ENCODE measurements around the gene HHIPL1. TPM values are rescaled to one million over a fixed set of nuclear protein-coding genes. Genes with fewer than 3 reads are reported as not detected.
"Not testable (repeated sequence)": the region's sequence is repeated elsewhere in the genome, so short reads cannot be mapped to it uniquely, and the experiment has no call there.

HHIPL1 gene
- total and polyA plus RNA-seq, 4 donors = 0.31 to 4.0 (median 1.1) TPM

DNA sequence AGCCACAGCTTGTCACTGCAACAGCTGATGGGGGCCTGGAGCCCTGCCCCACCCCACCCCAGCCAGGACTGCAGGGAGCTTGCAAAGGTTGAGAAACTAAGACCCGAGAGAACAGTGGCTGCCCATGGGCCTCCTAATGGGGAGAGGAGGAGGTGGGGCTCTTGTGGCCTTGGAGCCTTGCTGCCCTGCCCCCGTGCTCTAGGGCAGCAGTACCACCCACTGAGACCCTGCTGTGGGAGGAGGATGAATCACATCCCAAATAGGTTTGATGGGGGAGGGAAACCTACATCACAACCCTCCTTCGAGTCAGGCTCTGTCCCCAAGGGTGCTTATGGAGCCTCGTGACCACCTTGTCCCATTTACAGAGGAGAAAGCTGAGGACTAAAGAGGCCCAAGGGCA, 15.9 kb downstream of the HHIPL1 start:
- peaks cover 0 to 7% (median 3%) of the 10 kb centered on the region in 4 donors for H3K36me3 ChIP-seq (ENCODE audit: control insufficient read depth in 4 of 4, insufficient read depth in 4 of 4, low read length in 4 of 4)
- H3K4me3 ChIP-seq = no peak overlapping the region
- ATAC-seq (ENCODE audit: insufficient read depth, low FRiP score) = no peak
- no peaks in the 10 kb centered on the region for H3K9me3 ChIP-seq (ENCODE audit: control insufficient read depth in 4 of 4, insufficient read depth in 3 of 4, low read length in 3 of 4)
- DNase-seq = no peak
- H3K4me1 ChIP-seq (ENCODE audit: control insufficient read depth in 5 of 5, insufficient read depth in 5 of 5, low read length in 5 of 5) = peaks cover 0 to 21% (median 3%) of the 10 kb centered on the region in 5 donors
- TF ChIP-seq, protein P1, sequence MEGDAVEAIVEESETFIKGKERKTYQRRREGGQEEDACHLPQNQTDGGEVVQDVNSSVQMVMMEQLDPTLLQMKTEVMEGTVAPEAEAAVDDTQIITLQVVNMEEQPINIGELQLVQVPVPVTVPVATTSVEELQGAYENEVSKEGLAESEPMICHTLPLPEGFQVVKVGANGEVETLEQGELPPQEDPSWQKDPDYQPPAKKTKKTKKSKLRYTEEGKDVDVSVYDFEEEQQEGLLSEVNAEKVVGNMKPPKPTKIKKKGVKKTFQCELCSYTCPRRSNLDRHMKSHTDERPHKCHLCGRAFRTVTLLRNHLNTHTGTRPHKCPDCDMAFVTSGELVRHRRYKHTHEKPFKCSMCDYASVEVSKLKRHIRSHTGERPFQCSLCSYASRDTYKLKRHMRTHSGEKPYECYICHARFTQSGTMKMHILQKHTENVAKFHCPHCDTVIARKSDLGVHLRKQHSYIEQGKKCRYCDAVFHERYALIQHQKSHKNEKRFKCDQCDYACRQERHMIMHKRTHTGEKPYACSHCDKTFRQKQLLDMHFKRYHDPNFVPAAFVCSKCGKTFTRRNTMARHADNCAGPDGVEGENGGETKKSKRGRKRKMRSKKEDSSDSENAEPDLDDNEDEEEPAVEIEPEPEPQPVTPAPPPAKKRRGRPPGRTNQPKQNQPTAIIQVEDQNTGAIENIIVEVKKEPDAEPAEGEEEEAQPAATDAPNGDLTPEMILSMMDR (IDR thresholded peaks at IDR 0.05; ENCODE audit: control extremely low read depth, extremely low read depth) = no peak
- WGBS, 2 donors = 48 to 71% methylated on average over 4 of the region's 4 CpGs
- H3K27me3 ChIP-seq (ENCODE audit: control insufficient read depth in 3 of 3, insufficient read depth in 3 of 3, low read length in 2 of 3) = peaks cover 3 to 42% (median 20%) of the 10 kb centered on the region in 3 donors
- H3K27ac ChIP-seq (ENCODE audit: low read depth in 1 of 2, low read length in 1 of 2) = no peak overlapping the region
- H3K9ac ChIP-seq (ENCODE audit: insufficient read depth in 1 of 2, low read length in 2 of 2) = no peak overlapping the region

DNA sequence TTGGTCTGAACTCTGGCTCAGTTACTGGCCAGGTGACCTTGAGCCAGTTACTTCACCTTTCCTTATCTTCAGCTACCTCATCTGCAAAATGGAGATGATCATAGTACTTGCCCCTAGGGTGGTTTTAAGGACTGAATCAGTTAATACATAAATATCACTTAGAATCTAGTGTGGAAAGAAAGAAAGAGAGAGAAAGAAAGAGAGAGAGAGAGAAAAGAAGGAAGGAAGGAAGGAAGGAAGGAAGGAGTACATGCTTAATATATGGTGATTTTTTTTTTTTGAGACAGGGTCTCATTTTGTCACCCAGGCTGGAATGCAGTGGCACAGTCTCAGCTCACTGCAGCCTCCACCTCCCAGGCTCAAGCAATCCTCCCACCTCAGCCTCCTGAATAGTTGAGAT, 16.3 kb downstream of the HHIPL1 start:
- not testable (repeated sequence) for H3K27ac ChIP-seq (ENCODE audit: low read depth in 1 of 2, low read length in 1 of 2); H3K9ac ChIP-seq (ENCODE audit: insufficient read depth in 1 of 2, low read length in 2 of 2); H3K9me3 ChIP-seq (ENCODE audit: control insufficient read depth in 4 of 4, insufficient read depth in 3 of 4, low read length in 3 of 4); H3K36me3 ChIP-seq (ENCODE audit: control insufficient read depth in 4 of 4, insufficient read depth in 4 of 4, low read length in 4 of 4); ATAC-seq (ENCODE audit: insufficient read depth, low FRiP score); DNase-seq; H3K4me3 ChIP-seq
- Histone ChIP-seq H3K4me1 (ENCODE audit: control insufficient read depth in 5 of 5, insufficient read depth in 5 of 5, low read length in 5 of 5) (peaks cover 0 to 21% (median 3%) of the 10 kb centered on the region in 5 donors), H3K27me3 (ENCODE audit: control insufficient read depth in 3 of 3, insufficient read depth in 3 of 3, low read length in 2 of 3) (peaks cover 3 to 42% (median 17%) of the 10 kb centered on the region in 3 donors)

DNA sequence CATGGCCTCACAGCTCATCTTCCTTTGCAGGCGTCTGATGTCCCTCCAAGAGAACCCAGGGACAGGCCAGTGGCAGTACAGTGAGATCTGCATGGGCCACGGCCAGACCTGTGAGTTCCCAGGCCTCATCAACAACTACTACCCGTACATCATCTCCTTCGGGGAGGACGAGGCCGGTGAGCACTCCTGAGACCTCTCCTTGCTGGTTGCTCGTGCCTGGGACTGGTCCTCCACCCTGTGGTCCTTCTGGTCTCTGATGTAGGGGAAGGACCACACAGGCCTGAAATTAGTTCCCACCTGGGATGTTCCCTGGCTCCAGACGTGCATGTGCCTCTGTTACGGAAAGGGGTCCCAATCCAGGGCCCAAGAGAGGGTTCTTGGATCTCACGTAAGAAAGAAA, 17.9 kb downstream of the HHIPL1 start:
- 90 to 97% methylated on average over 10 of the region's 10 CpGs for WGBS, 2 donors
- H3K9me3 ChIP-seq (ENCODE audit: control insufficient read depth in 4 of 4, insufficient read depth in 3 of 4, low read length in 3 of 4) = no peaks in the 10 kb centered on the region
- TF ChIP-seq, protein P1 (IDR thresholded peaks at IDR 0.05; ENCODE audit: control extremely low read depth, extremely low read depth) = no peak
- peaks cover 0 to 33% (median 16%) of the 10 kb centered on the region in 3 donors for H3K27me3 ChIP-seq (ENCODE audit: control insufficient read depth in 3 of 3, insufficient read depth in 3 of 3, low read length in 2 of 3)
- H3K4me1 ChIP-seq (ENCODE audit: control insufficient read depth in 5 of 5, insufficient read depth in 5 of 5, low read length in 5 of 5) = peaks cover 0 to 21% (median 3%) of the 10 kb centered on the region in 5 donors
- H3K4me3 ChIP-seq = no peak overlapping the region
- H3K36me3 ChIP-seq (ENCODE audit: control insufficient read depth in 4 of 4, insufficient read depth in 4 of 4, low read length in 4 of 4) = peaks cover 0 to 7% (median 3%) of the 10 kb centered on the region in 4 donors
- H3K9ac ChIP-seq (ENCODE audit: insufficient read depth in 1 of 2, low read length in 2 of 2) = no peak overlapping the region
- no peak overlapping the region for H3K27ac ChIP-seq (ENCODE audit: low read depth in 1 of 2, low read length in 1 of 2)
- ATAC-seq (ENCODE audit: insufficient read depth, low FRiP score) (no peak), DNase-seq (no peak)

DNA sequence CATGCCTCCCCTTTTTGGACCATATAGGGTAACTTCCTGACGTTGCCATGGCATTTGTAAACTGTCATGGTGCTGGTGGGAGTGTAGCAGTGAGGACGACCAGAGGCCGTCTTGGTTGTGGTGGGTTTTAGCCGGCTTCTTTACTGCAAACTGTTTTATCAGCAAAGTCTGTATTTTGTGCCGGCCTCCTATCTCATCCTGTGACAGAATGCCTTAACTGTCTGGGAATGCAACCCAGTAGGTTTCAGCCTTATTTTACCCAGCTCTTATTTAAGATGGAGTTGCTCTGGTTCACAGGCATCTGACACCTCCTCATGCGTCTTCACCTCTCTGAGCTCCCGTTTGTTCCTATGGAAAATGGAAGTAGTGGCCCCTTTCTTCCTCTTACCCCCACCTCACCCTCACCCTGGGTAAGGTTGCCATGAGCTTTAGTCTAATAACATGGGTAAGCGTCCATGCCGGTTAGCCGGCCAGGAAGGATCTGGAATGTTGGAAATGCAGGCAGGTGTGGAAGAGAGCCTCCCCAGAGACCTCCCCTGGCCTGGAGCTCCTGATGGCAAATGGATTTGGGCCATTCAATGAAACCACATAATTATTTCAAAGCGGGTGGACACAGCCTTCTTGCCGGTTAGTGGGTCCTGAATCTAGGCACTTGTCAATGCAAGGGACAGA, 18.6 kb downstream of the HHIPL1 start:
- H3K27ac ChIP-seq (ENCODE audit: low read depth in 1 of 2, low read length in 1 of 2) = no peak overlapping the region
- no peak overlapping the region for H3K9ac ChIP-seq (ENCODE audit: insufficient read depth in 1 of 2, low read length in 2 of 2)
- WGBS, 2 donors = 87 to 88% methylated on average over 12 of the region's 12 CpGs
- DNase-seq (no peak), ATAC-seq (ENCODE audit: insufficient read depth, low FRiP score) (no peak)
- peaks cover 0 to 8% (median 3%) of the 10 kb centered on the region in 4 donors for H3K36me3 ChIP-seq (ENCODE audit: control insufficient read depth in 4 of 4, insufficient read depth in 4 of 4, low read length in 4 of 4)
- H3K4me1 ChIP-seq (ENCODE audit: control insufficient read depth in 5 of 5, insufficient read depth in 5 of 5, low read length in 5 of 5) = peaks cover 0 to 15% (median 2%) of the 10 kb centered on the region in 5 donors
- H3K27me3 ChIP-seq (ENCODE audit: control insufficient read depth in 3 of 3, insufficient read depth in 3 of 3, low read length in 2 of 3) = peaks cover 0 to 26% (median 10%) of the 10 kb centered on the region in 3 donors
- H3K9me3 ChIP-seq (ENCODE audit: control insufficient read depth in 4 of 4, insufficient read depth in 3 of 4, low read length in 3 of 4) = no peaks in the 10 kb centered on the region
- TF ChIP-seq, protein P1 (IDR thresholded peaks at IDR 0.05; ENCODE audit: control extremely low read depth, extremely low read depth) = no peak
- H3K4me3 ChIP-seq = no peak overlapping the region
